Mammary epithelial cell (primary cell): ENCODE results near the gene GGT6.

ENCODE experiments used
- EZH2 ChIP-seq: IDR thresholded peaks from 2 replicates; pipeline ENCODE4 v1.6.1; 2012; ENCODE audit warnings: low read length, inconsistent platforms, borderline replicate concordance
- TF ChIP-seq, protein P1 (sequence below), 2 donors: IDR thresholded peaks in 1 of 2; conservative IDR thresholded peaks in 1 of 2; 2 replicates each; pipeline ENCODE4 v1.5.1; 2011 to 2012; ENCODE audit warnings: inconsistent platforms in 2 of 2, low read length in 2 of 2, mild to moderate bottlenecking in 2 of 2, control low read depth in 1 of 2, low read depth in 1 of 2; ENCODE audit not compliant: insufficient read depth in 1 of 2; ENCODE audit errors: extremely low read depth in 1 of 2

DNA sequence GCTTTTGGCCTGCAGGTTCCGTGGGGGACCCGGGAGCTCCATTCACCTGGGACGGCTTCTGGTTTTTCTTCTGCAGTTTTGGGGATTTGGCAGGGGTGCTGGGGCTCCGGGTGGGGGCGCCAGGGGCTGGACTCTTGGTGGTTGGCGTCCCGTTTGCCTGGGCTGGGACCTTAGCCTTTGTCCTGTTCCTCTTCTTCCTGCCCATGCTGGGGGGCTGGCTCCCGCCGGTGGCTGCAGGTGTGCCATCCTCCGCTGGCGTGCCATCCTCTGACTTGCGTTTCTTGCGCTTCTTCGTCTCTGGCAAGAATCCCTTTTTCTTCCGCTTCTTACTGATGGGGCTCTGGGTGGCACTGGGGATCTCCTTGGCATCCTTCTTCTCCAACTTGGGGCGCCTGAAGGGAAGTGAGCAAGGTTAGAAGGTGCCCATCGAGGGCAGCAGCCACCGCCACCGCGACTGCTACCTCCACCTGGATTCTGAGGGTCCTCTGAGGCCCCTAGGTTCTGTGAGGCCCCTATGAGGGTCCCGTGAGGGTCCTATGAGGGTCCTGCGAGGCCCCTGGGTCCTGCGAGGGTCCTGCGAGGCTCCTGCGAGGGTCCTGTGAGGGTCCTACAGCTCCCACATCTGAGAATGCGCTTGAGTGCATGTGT is 20.7 kb downstream of the GGT6 start:
- TF ChIP-seq, protein P1, sequence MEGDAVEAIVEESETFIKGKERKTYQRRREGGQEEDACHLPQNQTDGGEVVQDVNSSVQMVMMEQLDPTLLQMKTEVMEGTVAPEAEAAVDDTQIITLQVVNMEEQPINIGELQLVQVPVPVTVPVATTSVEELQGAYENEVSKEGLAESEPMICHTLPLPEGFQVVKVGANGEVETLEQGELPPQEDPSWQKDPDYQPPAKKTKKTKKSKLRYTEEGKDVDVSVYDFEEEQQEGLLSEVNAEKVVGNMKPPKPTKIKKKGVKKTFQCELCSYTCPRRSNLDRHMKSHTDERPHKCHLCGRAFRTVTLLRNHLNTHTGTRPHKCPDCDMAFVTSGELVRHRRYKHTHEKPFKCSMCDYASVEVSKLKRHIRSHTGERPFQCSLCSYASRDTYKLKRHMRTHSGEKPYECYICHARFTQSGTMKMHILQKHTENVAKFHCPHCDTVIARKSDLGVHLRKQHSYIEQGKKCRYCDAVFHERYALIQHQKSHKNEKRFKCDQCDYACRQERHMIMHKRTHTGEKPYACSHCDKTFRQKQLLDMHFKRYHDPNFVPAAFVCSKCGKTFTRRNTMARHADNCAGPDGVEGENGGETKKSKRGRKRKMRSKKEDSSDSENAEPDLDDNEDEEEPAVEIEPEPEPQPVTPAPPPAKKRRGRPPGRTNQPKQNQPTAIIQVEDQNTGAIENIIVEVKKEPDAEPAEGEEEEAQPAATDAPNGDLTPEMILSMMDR (conservative IDR thresholded peaks at IDR 0.05 in 1 of 2, IDR thresholded peaks at IDR 0.05 in 1 of 2; ENCODE audit: extremely low read depth in 1 of 2, insufficient read depth in 1 of 2, low read depth in 1 of 2, low read length in 2 of 2) = no peak
- no peak for TF ChIP-seq EZH2
